D721Med (cell line): ENCODE measurements around the gene TMEM39B.

Experiments used
- DNase-seq: peaks from one replicate; pipeline ENCODE4 v3.0.0; 2011; ENCODE audit warnings: low spot score; ENCODE audit not compliant: insufficient read length
- FAIRE-seq: peaks from 2 replicates; lab custom pipeline; 2011; peaks lifted over from hg19 to GRCh38; lab: Jason Lieb, UNC
- CTCF ChIP-seq: IDR thresholded peaks from 2 replicates; pipeline ENCODE4 v1.5.1; 2012; ENCODE audit warnings: mild to moderate bottlenecking, control low read depth; ENCODE audit not compliant: insufficient read depth; ENCODE audit errors: missing control alignments

Gene TMEM39B

DNA sequence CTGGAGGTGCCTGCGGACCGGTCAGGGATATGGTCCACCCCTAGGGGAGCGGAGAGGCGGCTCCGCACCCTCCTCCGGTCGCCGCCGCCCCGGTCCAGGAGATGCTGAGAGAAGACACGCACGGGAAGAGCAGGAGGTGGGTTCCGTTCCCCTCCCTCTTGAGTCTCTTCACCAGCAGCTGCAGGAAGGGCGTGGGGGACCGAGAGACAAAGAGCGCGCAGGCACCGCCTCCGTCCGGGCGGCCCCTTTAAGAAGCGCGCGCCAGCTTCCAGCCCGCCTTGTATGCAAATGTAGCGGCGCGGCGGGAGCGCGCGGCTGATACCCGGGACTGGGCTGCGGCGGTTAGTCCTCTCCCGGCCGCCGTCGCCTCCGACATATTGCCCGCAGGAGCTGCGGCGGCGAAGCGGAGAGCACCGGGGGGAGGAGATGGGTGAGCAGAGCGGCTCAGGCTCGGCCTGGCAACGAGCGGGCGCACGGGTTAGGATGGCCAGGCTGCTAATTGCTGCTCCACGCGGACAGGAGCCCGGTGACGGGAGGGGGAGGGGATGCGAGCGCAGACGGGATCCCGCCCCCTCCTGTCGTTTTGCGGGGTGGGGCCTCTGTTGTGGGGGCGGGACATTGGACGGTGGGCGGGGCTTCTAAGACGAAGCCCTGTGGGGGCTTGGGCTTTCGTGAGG lies at the start of gene TMEM39B:
Gene TMEM39B (plus strand): TSS at position 318 of the 677 bp plus-strand sequence. CDS start 109 bp downstream, at position 427.
- DNase-seq (peak; percentile 48), FAIRE-seq (no peak)
- TF ChIP-seq CTCF = no peak

- DNase-seq = no peak
- FAIRE-seq = no peak
- TF ChIP-seq CTCF = no peak
These were observed 49.4 kb upstream of the TMEM39B start for GRCh38 chr1:32023351-32023750.

DNA sequence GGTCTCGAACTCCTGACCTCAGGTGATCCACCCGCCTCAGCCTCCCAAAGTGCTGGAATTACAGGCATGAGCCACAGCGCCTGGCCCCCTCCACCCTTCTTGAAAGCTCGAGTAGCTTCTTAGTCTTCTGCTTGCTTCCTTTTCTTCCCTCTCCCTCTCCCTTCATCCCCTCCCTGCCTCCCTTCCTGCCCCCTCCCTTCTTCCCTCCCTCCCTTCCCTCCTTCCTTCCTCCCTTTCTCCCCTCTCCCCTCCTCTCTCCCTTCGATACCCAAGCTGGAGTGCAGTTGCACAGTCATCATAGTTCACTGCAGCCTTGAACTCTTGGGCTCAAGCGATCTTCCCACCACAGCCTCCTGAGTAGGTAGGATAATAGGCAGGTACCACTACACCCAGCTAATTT lies 47.2 kb upstream of the TMEM39B start:
- TF ChIP-seq CTCF = no peak
- DNase-seq = no peak
- FAIRE-seq = no peak

- no peak for TF ChIP-seq CTCF
- DNase-seq (no peak), FAIRE-seq (no peak)
These were observed 44.0 kb upstream of the TMEM39B start for GRCh38 chr1:32028746-32029145.

DNA sequence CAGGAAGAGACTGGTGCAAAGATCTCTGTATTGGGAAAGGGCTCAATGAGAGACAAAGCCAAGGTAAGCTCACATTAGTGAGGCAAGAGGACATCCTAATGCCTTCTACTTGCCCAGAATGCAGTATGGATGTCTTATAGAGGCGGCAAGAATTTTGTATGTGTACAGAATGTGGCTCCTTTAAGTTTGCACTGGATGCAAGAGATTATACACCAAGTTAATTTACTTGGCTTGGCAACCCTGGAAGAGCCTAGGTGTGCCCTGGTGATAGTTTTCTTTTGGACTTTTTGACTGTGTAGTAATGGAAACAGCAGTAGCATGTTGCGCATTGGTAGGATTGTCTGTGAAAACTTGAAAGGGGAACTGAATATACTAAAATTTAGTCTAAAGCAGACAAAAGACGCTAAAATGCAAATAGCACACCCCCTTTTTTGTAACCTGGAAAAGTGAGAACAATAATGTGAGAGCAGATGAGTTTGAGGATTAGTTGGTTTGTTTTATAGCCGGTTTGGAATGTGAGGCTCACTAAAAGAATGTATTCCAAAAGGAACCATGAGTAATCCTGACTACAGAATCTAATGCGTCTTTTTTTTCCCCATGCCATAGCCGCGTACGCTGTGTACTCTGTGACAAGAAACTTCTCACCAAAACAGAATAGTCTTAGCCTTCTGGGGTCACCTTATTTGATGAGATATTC lies 41.0 kb upstream of the TMEM39B start:
- FAIRE-seq = peak; percentile 38
- no peak for TF ChIP-seq CTCF

DNA sequence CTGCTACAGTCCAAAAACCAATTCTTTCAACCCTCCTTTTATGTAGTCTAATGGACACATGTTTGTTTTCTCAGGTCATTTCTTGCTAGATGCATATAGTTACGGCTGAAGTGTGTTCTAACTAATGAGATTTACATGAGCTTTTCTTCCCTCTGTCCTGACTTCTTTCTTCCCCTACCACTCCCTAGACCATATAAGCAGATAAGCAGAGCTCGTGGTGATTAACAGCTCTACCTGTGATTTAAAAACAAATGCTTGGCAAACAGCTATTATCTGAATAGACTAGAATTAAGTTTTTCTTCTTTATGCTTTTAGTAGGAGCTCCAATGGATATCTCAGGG lies 40.5 kb upstream of the TMEM39B start:
- DNase-seq (no peak), FAIRE-seq (peak; percentile 67)
- TF ChIP-seq CTCF = no peak

More for the DNA sequence above, 41.0 kb upstream of the TMEM39B start:
- DNase-seq = no peak

GRCh38 chr1:32035119-32035518 lies 37.6 kb upstream of the TMEM39B start:
- no peak for TF ChIP-seq CTCF
- no peak for FAIRE-seq

More at GRCh38 chr1:32035119-32035518, 37.6 kb upstream of the TMEM39B start:
- DNase-seq = no peak
